Suppressor macrophage treated with lipopolysaccharide for 4 hours (primary cell): ENCODE data around the gene AOAH.
"Not testable (repeated sequence)": the region's sequence is repeated elsewhere in the genome, so short reads cannot be mapped to it uniquely, and the experiment has no call there.

Experiments
- DNase-seq: peaks from one replicate; pipeline ENCODE4 v3.0.0-alpha.2; 2020

AOAH gene

GRCh38 chr7:36654436-36654835 lies 69.9 kb downstream of the AOAH start:
- no peak for DNase-seq

GRCh38 chr7:36653663-36654355 lies 70.5 kb downstream of the AOAH start:
- DNase-seq = no peak

DNA sequence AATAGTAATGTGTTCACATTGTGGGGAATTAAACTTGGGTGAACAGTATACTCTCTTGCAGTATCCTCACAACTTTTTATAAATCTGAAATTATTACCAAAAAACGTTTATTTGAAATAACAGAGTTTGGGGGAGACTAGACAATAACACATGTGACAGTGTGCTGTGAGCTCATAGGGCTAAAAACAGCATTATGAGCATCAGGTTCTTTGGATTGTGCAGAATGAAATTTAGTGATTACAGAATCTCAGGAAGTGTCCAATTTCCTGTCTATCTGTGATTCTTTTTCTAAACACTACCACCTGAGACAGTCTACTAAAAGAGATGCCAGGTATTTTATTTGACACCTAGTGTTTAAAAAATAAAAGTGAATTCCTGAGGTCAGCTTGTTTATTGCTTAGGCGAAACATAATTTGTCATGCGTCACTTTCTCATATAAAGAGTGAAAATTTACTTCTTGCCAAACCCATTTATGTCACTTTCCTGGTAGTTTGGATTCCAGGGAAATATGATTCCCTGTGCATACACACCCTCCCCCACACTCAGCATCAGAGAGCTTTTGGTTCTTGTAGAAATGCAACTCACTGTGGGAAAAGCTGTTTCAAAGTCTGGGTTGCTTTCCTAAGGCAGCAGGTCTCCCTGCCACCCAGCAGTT lies 71.2 kb downstream of the AOAH start:
- no peak for DNase-seq

GRCh38 chr7:36652431-36652830 lies 71.9 kb downstream of the AOAH start:
- peak; percentile 30 for DNase-seq

DNA sequence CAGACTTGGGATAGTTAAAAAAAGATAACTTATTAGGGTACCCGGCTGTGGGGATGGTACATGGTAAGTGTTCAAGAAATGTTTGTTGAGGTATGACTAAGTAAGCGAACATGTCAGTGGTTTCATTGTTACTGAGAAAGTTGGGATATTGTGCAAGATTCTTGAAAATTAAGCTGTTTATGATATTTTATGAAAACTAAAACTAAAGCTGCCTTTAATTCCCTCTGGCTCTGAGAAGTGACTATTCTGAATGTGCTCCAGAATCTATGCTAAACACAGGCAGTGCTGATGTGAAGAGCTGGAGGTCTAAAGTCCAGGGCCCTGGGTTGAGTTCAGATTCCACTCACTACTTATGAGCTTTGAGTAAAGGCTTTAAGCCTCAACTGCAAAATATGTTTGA lies 72.9 kb downstream of the AOAH start:
- peak; percentile 65 for DNase-seq

DNA sequence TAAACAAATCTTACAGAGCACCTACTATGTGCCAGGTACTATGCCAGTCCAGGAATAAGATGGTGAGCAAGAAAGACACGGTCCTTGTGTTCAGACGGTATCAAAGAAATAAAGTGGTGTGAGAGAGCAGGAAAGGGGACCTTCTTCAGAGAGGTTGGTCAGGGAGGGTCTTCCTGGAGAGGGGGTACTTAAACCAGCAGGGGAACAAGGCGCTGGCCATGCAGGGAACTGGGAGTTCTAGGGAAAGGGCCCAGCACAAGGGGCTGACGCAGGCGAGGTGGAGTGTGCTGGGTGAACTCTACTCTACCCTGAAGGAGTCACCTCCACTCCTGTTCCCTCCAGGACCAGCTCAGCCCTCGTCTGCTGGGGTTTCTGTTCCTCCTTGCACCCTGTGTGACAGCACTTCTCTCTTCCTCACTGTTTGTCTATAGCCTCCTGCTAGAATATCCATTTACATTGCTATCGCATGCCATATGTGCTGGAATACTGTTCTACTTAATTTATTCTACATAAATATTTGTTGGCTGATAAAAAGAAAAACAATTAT lies 73.5 kb downstream of the AOAH start:
- peak; percentile 51 for DNase-seq

- no peak for DNase-seq
Observed at GRCh38 chr7:36650320-36650719, 74.0 kb downstream of the AOAH start.

DNA sequence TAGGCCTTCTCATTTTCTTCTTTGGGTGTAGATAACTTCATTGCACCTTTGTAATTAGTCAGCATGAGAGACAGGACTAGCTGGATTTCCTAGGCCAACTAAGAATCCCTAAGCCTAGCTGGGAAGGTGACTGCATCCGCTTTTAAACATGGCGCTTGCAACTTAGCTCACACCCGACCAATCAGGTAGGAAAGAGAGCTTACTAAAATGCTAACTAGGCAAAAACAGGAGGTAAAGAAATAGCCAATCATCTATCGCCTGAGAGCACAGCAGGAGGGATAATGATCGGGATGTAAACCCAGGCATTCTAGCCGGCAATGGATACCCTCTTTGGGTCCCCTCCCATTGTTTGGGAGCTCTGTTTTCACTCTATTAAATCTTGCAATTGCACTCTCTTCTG lies 75.0 kb downstream of the AOAH start:
- DNase-seq = not testable (repeated sequence)

GRCh38 chr7:36648441-36648840 lies 75.9 kb downstream of the AOAH start:
- no peak for DNase-seq

DNA sequence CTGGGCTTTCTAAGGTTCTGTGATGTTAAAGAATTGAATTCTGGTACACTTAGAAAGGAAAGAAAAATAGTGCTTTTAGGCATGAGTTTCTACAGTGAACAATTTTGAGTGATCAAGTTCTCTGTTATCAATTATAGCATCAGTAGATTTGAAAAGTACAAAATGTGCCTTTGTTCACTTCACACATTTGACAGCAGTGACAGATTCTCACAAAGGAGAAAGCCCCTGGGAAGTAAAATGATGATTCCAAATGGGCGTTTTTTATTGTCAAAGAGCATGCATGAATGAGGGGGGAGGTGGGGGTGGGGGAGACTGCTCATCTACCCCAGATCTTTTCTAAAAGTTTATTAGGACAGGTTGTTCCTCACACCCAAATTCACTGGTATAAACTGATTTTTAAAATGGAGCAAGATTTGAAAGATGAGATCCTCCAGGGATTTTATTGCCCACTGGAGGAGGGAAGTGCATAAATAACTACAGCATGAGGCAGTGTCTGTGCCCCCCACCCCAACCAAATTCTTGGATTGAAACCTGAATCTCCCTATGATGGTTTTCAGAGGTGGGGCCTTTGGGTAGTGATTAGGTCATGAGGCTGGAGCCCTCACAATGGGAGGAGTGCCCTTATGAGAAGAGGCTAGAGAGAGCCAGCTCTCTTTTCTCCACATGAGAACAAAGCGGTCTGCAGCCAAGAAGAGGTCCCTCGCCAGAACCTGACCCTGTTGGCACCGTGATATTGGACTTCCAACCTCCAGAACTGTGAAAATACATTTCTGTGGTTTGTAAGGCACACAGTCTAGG lies 79.5 kb downstream of the AOAH start:
- no peak for DNase-seq

GRCh38 chr7:36642414-36642813 lies 81.9 kb downstream of the AOAH start:
- no peak for DNase-seq

DNA sequence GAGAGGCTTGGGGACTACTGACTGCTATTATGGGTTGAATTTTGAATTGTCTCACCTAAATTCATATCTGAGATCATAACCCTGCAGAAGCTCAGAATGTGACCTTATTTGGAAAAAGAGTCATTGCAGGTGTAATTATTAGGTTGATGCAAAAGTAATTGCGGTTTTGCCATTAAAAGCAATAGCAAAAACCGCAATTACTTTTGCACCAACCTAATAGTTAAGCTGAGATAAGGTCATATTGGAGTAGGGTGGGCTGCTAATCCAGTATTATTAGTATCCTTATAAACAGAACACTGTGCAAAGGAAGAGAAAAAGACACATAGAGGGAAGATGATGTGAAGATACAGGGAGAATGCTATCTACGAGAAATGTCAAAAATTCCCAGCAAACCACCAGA lies 82.3 kb downstream of the AOAH start:
- DNase-seq = no peak

GRCh38 chr7:36640682-36641081 lies 83.6 kb downstream of the AOAH start:
- DNase-seq = no peak

DNA sequence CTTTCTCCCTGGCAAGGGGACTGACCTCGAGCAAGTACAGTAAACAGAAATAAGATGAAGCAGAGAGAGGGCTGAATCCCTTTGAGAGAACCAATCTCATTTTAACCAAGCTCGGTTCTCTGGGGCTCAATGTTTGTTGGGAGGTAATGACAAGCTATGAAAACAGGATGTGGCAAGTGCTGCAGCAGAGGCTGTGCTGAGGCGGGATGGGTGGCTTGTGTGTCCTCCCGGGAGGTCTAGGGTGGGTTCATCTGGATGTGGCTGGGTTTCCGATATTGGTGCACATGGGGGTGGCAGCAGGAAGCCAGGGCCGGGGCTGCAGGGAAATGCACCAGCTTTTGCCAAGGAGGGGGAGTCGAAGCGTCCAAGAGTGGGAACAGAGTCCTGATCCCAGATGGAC lies 84.5 kb downstream of the AOAH start:
- DNase-seq = no peak

DNA sequence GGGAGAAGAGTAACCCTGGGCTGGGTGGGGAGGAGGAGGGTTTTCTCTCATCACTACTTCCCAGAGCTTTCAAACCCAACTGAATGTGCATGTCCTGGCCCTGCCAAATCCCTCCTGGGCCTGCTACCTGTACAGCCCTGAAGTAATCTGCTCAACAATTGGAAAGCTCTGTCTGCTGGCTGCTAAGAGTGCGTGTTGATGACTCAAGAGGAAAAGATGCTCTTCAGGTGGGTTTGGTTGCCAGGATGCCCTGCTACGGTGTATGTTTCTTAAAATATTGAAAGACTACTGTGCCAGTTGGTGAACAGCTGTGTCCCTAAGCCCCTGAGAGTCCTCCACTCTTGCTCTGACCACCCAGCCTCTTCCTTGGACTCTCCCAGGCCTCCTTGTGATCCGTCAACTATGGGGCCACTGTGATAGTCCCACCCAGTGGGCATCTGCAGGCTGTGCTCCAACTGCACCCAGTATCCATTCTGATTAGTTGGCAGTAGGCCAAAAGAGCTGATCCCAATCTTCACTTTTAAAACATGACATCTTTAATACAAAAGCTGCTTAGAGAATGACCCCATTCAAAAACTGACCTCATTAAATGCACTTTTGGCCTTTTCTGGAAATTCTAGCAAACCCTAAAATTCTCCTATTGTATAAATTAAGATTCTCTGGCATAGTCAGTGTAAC lies 85.6 kb downstream of the AOAH start:
- DNase-seq = no peak

DNA sequence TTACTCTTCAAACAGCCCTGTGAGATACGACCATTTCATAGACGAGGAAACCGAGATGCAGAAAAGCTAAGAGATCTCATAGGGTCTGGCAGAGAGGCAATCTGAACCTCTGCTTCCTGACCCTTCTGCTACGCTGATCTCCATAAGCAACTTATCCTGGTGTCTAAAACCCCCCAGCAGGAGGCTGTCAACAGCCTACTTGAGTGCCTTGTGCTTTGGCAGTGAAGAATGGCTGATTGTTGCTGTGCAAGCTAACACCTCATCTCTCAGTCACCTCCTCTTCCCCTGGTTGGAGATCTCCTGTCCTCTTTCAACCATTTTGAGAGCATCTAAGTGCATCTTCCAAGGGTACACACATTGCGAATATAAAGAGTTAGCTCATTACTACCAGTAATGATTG lies 86.2 kb downstream of the AOAH start:
- no peak for DNase-seq

- DNase-seq = no peak
Observed at GRCh38 chr7:36637417-36637816, 86.9 kb downstream of the AOAH start.

GRCh38 chr7:36636126-36636525 lies 88.2 kb downstream of the AOAH start:
- DNase-seq = no peak

DNA sequence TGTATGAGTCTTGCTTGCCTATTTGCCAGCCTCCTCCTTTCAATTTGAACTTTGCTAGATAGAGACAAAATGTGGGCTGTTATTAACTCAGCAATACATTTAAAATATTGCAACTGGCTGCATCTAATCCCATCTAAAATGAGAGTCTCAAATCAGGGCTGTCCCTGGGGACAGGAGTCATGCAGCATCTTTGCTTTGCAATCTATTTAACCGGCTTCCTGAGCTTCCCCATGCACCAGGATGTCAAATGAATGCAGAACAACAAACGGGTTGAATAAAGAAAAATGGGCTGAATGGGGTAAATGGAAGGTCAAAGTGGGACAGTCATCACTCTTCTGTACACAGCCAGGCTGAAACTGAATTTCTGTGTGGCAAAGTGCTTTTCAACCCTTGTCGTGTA lies 89.2 kb downstream of the AOAH start:
- DNase-seq = no peak

DNA sequence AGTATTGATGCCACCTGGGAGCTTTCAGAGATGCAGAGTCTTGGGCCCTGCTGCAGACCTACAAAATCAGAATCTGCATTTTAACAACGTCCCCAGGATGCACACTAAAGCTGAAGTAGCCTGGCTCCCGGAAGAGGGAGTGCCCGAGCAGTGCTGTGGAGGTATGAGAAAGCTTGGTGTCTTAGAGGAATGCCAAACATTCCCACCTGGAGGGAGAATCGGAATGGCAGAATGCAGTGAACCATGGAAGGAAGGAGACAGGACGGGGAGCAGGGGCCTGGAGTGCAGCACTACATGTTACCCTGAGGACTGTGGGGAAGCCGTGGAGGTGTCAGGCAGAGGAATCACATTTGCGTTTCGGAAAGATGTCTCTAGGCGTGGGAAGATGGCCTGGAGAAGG lies 90.9 kb downstream of the AOAH start:
- DNase-seq = no peak

DNA sequence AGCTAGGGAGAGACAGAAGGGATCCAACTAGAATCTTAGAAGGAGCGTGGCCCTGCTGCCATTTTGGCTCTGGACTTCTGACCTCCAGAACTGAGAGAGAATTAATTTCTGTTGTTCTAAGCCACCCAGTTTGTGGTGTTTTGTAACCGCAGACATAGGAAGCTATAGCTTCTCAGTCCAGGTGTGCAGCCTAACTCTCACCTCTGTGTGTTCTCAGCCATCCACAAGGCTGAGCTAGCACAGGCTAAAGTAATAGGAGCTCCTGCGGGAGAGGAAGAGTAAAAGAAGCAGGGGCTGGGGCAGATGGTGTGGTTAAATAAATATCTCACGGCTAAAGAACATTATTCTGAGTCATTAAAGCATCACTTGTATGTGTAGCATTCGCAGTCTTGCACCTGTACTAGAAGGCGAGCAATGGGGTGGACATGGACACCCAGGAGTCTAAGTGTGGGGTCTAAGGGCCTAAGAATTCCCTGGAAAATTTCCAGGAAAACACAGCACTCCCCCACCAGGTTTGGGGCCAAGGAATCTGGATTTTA lies 94.1 kb downstream of the AOAH start:
- DNase-seq = no peak

DNA sequence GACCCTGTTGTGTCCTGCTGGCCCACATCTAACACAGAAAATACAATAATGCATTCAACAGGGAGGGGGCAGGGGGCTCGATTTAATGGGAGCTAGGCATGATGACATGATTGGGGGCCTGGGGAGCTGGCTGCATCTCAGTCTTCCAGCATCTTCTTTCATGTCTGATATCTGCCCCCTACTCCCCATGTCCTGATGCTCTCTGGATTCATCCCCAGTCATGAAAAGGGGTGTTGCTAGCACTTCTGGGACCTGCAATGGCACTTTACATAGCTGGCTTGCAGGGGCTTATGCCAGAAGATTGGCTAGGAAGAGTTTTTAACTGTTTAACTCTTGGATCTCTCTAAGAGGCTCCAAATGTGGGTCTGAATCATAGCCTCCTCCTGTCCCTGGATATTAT lies 94.9 kb downstream of the AOAH start:
- no peak for DNase-seq

GRCh38 chr7:36627836-36628235 lies 96.5 kb downstream of the AOAH start:
- DNase-seq = no peak
